ENCODE data around the gene PXT1. TPM values are rescaled to one million over a fixed set of nuclear protein-coding genes. Genes with fewer than 3 reads are reported as not detected.

PXT1 gene
- total and polyA plus RNA-seq, 9 of the 15 experiments (the other 6 are each of a cell fraction or from before 2014, with no cell fraction given): 0.09 to 0.11 (median 0.10) TPM; not detected in 5

DNA sequence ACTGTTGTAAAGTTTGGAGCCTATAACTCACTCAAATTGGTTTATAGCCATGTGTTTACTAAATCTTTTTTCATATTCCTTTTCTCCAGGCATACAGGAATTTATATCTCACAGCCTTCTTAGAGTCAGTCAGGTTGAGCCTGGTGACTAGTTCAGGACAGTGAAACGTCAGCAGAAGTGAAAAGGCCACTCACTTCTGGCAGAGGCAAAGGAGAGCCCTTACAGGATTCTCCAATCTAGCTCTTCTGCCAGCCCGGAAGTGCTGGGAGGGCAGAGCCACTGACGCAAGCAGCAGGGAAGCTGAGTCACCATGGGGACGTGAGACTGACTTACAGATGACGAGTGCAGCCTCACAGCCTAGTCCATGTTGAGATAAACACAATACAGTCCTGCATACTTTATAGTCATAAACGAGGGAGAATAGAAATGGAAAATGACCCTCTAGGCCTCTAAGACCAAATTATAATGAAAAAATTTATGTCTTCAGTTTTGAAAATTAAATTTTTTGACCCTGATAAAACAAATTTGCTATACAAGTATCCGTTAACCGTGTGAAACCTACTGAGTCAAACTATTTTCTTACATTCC is 1.3 kb downstream of the PXT1 start (continued):
- TF ChIP-seq ZC3H8 (IDR thresholded peaks at IDR 0.05): no peak
- TF ChIP-seq, protein P1, sequence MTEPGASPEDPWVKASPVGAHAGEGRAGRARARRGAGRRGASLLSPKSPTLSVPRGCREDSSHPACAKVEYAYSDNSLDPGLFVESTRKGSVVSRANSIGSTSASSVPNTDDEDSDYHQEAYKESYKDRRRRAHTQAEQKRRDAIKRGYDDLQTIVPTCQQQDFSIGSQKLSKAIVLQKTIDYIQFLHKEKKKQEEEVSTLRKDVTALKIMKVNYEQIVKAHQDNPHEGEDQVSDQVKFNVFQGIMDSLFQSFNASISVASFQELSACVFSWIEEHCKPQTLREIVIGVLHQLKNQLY (CRISPR knock-in tag; conservative IDR thresholded peaks at IDR 0.05): no peak
- TF ChIP-seq ZFP1 (CRISPR knock-in tag; IDR thresholded peaks at IDR 0.05): no peak
- TF ChIP-seq ZNF695 (CRISPR knock-in tag; IDR thresholded peaks at IDR 0.05): no peak
- no peak for TF ChIP-seq SRSF9 (IDR thresholded peaks at IDR 0.05; ENCODE audit: borderline replicate concordance, low read depth, low read length)
- no peak for TF ChIP-seq TEAD2 (tag; IDR thresholded peaks at IDR 0.05)
- TF ChIP-seq, protein P2, sequence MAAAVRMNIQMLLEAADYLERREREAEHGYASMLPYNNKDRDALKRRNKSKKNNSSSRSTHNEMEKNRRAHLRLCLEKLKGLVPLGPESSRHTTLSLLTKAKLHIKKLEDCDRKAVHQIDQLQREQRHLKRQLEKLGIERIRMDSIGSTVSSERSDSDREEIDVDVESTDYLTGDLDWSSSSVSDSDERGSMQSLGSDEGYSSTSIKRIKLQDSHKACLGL (CRISPR knock-in tag; IDR thresholded peaks at IDR 0.05; ENCODE audit: borderline replicate concordance, poor library complexity, severe bottlenecking): no peak
- no peak for TF ChIP-seq TGIF2 (CRISPR knock-in tag; IDR thresholded peaks at IDR 0.05)
- TF ChIP-seq ZNF707 (CRISPR knock-in tag; conservative IDR thresholded peaks at IDR 0.05): no peak
- TF ChIP-seq FOXJ3 (CRISPR knock-in tag; IDR thresholded peaks at IDR 0.05): no peak
- no peak for TF ChIP-seq MYBL2 (IDR thresholded peaks at IDR 0.05; ENCODE audit: low read depth)
- TF ChIP-seq MYBL2 (CRISPR knock-in tag; IDR thresholded peaks at IDR 0.05; ENCODE audit: borderline replicate concordance): no peak
- TF ChIP-seq KAT2B (IDR thresholded peaks at IDR 0.05; ENCODE audit: low read depth, low read length): no peak
- peak; percentile 86 for TF ChIP-seq TBP (optimal IDR thresholded peaks at IDR 0.05; ENCODE audit: low read depth, low read length)
- no peak for TF ChIP-seq KHSRP (IDR thresholded peaks at IDR 0.05)
- TF ChIP-seq BDP1 (IDR thresholded peaks at IDR 0.05; ENCODE audit: insufficient read depth, insufficient read length): no peak
- TF ChIP-seq FUS (optimal IDR thresholded peaks at IDR 0.05; ENCODE audit: low read depth, low read length): no peak
- no peak for TF ChIP-seq HDAC8 (tag; IDR thresholded peaks at IDR 0.05)
- TF ChIP-seq SAFB2 (IDR thresholded peaks at IDR 0.05; ENCODE audit: borderline replicate concordance, low read depth, low read length, severe bottlenecking): no peak
- TF ChIP-seq OTX1 (CRISPR knock-in tag; IDR thresholded peaks at IDR 0.05): no peak
- TF ChIP-seq MYNN (IDR thresholded peaks at IDR 0.05): peak; percentile 99
- no peak for TF ChIP-seq MYNN (CRISPR knock-in tag; IDR thresholded peaks at IDR 0.05)
- TF ChIP-seq ZNF785 (CRISPR knock-in tag; IDR thresholded peaks at IDR 0.05): no peak
- TF ChIP-seq RFX7 (CRISPR knock-in tag; IDR thresholded peaks at IDR 0.05): no peak
- peak; percentile 91 for TF ChIP-seq CEBPG (CRISPR knock-in tag; IDR thresholded peaks at IDR 0.05)
- TF ChIP-seq CEBPG (tag; conservative IDR thresholded peaks at IDR 0.05 in 1 of 2, IDR thresholded peaks at IDR 0.05 in 1 of 2): peak; percentile 79 to 84
- no peak for TF ChIP-seq E2F1 (CRISPR knock-in tag; IDR thresholded peaks at IDR 0.05)
- TF ChIP-seq, protein P3, sequence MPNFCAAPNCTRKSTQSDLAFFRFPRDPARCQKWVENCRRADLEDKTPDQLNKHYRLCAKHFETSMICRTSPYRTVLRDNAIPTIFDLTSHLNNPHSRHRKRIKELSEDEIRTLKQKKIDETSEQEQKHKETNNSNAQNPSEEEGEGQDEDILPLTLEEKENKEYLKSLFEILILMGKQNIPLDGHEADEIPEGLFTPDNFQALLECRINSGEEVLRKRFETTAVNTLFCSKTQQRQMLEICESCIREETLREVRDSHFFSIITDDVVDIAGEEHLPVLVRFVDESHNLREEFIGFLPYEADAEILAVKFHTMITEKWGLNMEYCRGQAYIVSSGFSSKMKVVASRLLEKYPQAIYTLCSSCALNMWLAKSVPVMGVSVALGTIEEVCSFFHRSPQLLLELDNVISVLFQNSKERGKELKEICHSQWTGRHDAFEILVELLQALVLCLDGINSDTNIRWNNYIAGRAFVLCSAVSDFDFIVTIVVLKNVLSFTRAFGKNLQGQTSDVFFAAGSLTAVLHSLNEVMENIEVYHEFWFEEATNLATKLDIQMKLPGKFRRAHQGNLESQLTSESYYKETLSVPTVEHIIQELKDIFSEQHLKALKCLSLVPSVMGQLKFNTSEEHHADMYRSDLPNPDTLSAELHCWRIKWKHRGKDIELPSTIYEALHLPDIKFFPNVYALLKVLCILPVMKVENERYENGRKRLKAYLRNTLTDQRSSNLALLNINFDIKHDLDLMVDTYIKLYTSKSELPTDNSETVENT (CRISPR knock-in tag; IDR thresholded peaks at IDR 0.05): no peak
